Measurements from ENCODE around the gene MED10. TPM values are rescaled to one million over a fixed set of nuclear protein-coding genes. Genes with fewer than 3 reads are reported as not detected.

Gene MED10
- total and polyA plus RNA-seq, 2 of the 4 experiments (the other 2 are of a cell fraction) = 9.1 to 60.0 TPM

DNA sequence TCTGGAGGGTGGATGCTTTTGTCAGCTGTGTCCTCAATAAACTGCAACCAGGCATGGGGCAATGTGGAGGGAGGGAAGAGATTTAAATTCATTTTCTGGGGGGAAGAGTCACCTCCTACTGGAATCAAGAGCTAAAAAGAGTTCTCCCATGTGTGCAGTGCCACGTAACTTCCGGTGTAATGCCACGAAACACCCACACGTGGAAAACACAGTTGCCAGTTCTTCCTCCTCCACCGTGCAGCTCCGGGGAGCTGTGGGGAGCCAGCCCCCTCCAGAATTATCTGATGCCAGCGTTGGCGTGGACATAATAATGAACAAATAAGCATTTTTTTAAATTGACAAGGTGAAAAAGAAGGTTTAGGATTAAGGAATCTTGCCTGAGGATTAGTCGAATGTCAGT, 32.1 kb upstream of the MED10 start:
- BruUV-seq (replicated peaks) = no TSS peak
- intact Hi-C loops (cut with micrococcal nuclease) (no loop called here), dilution Hi-C loops (cut with HindIII; ENCODE audit: low sequenced_read_pairs, unreplicated experiment) (no loop called here), in situ Hi-C loops (cut with MboI; ENCODE audit: low sequenced_read_pairs) (no loop called here)
- no peak overlapping the region for H2AK9ac ChIP-seq (replicated peaks; ENCODE audit: low read depth, low read length, poor library complexity)
- H2BK120ac ChIP-seq (ENCODE audit: low read depth, low read length) = no peak overlapping the region
- H3K79me1 ChIP-seq (ENCODE audit: low read depth in 1 of 2, low read length in 2 of 2) = no peaks in the 10 kb centered on the region
- no peak overlapping the region for H3K9ac ChIP-seq (ENCODE audit: low read depth, low read length)
- H3K4me2 ChIP-seq (ENCODE audit: low read depth, low read length) = no peak overlapping the region
- H3K56ac ChIP-seq (ENCODE audit: extremely low read depth, insufficient read depth, low read length) = no peak overlapping the region
- no peak overlapping the region for H3K23ac ChIP-seq (ENCODE audit: low read depth, low read length)
- no peak overlapping the region for H3K4ac ChIP-seq (ENCODE audit: low read depth, low read length)
- H3K27ac ChIP-seq (ENCODE audit: insufficient read depth, low read length) = no peak overlapping the region
- H2AFZ ChIP-seq (replicated peaks; ENCODE audit: low read length, poor library complexity) = no peak overlapping the region
- H3K36me3 ChIP-seq (ENCODE audit: control insufficient read depth, insufficient read depth, low read length) = no peaks in the 10 kb centered on the region
- ATAC-seq (ENCODE audit: low read depth) (no peak), DNase-seq (no peak)
- H3K9me3 ChIP-seq (ENCODE audit: control insufficient read depth, insufficient read depth, low read length) = no peaks in the 10 kb centered on the region
- H3K4me3 ChIP-seq (ENCODE audit: insufficient read depth, low read depth, low read length) = no peak overlapping the region
- H3K9me1 ChIP-seq (ENCODE audit: insufficient read depth, low read length) = no peaks in the 10 kb centered on the region
- ChIA-PET CTCF (no interaction called here), POLR2A (ENCODE audit: unreplicated experiment) (interaction anchor here (0.6 kb wide), 1 partner anchor 1007 kb away, joined by 3 read pairs; no protein-coding TSS in a partner anchor)
- TF ChIP-seq MAZ (IDR thresholded peaks at IDR 0.05; ENCODE audit: borderline replicate concordance, low read depth, low read length) = no peak
- TF ChIP-seq CEBPB (IDR thresholded peaks at IDR 0.05; ENCODE audit: low read depth, low read length) = no peak
- no peak for TF ChIP-seq FOS (IDR thresholded peaks at IDR 0.05; ENCODE audit: low read depth, low read length)
- TF ChIP-seq SMC3 (IDR thresholded peaks at IDR 0.05; ENCODE audit: low read depth, low read length) = no peak
- no peak for TF ChIP-seq MXI1 (IDR thresholded peaks at IDR 0.05; ENCODE audit: borderline replicate concordance, low read depth, low read length)
- no peak for TF ChIP-seq NFE2L2 (IDR thresholded peaks at IDR 0.05; ENCODE audit: low read depth, low read length)
- TF ChIP-seq RAD21 (IDR thresholded peaks at IDR 0.05; ENCODE audit: low read length) = no peak
- TF ChIP-seq CTCF (conservative IDR thresholded peaks at IDR 0.05; ENCODE audit: low read depth, low read length) = no peak
- no peak for TF ChIP-seq RFX5 (IDR thresholded peaks at IDR 0.05; ENCODE audit: low read depth, low read length)
- TF ChIP-seq RCOR1 (IDR thresholded peaks at IDR 0.05; ENCODE audit: insufficient replicate concordance, low read length) = no peak
- TF ChIP-seq CHD1 (IDR thresholded peaks at IDR 0.05; ENCODE audit: low read depth, low read length) = no peak
- TF ChIP-seq, protein P1, sequence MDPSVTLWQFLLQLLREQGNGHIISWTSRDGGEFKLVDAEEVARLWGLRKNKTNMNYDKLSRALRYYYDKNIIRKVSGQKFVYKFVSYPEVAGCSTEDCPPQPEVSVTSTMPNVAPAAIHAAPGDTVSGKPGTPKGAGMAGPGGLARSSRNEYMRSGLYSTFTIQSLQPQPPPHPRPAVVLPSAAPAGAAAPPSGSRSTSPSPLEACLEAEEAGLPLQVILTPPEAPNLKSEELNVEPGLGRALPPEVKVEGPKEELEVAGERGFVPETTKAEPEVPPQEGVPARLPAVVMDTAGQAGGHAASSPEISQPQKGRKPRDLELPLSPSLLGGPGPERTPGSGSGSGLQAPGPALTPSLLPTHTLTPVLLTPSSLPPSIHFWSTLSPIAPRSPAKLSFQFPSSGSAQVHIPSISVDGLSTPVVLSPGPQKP (IDR thresholded peaks at IDR 0.05; ENCODE audit: borderline replicate concordance, low read depth, low read length) = no peak
- TF ChIP-seq USF2 (IDR thresholded peaks at IDR 0.05; ENCODE audit: low read depth, low read length) = no peak
- no peak for TF ChIP-seq BHLHE40 (IDR thresholded peaks at IDR 0.05; ENCODE audit: low read depth, low read length)
- no peak for TF ChIP-seq MAFK (IDR thresholded peaks at IDR 0.05; ENCODE audit: low read depth, low read length)
- TF ChIP-seq POLR2A (IDR thresholded peaks at IDR 0.05; ENCODE audit: low read depth, low read length) = no peak
- H4K91ac ChIP-seq (ENCODE audit: insufficient read depth, low read depth, low read length) = no peak overlapping the region
- no peak overlapping the region for H4K8ac ChIP-seq (ENCODE audit: low read depth in 2 of 2, low read length in 2 of 2)
- H3K14ac ChIP-seq (replicated peaks; ENCODE audit: low read depth, low read length) = no peak overlapping the region
- H4K20me1 ChIP-seq (ENCODE audit: insufficient read depth, low read length) = no peaks in the 10 kb centered on the region
- H2BK15ac ChIP-seq (ENCODE audit: low read depth, low read length) = no peak overlapping the region
- no peak overlapping the region for H2BK20ac ChIP-seq (ENCODE audit: low read depth, low read length)
- H2AK5ac ChIP-seq (ENCODE audit: low read depth, low read length) = no peak overlapping the region
- H2BK5ac ChIP-seq (ENCODE audit: low read depth, low read length, poor library complexity, severe bottlenecking) = no peak overlapping the region
- H3K18ac ChIP-seq (ENCODE audit: low read depth, low read length) = no peak overlapping the region
- no peak overlapping the region for H4K5ac ChIP-seq (ENCODE audit: low read depth, low read length)
- H3K4me1 ChIP-seq (ENCODE audit: control insufficient read depth, insufficient read depth, low read length) = no peaks in the 10 kb centered on the region
- H3K27me3 ChIP-seq (ENCODE audit: control insufficient read depth, insufficient read depth, low read length) = peaks cover 2% of the 10 kb centered on the region
- WGBS, 2 experiments (ENCODE audit: extremely low coverage in 2 of 2, insufficient read length in 1 of 2) = no CpG with 5 or more reads among the region's 9 CpGs

Measured in IMR-90 (cell line).